Measurements from ENCODE around the gene DNAAF6. TPM values are rescaled to one million over a fixed set of nuclear protein-coding genes. Genes with fewer than 3 reads are reported as not detected.

The DNAAF6 gene
- total and polyA plus RNA-seq, 4 donors: not detected

DNA sequence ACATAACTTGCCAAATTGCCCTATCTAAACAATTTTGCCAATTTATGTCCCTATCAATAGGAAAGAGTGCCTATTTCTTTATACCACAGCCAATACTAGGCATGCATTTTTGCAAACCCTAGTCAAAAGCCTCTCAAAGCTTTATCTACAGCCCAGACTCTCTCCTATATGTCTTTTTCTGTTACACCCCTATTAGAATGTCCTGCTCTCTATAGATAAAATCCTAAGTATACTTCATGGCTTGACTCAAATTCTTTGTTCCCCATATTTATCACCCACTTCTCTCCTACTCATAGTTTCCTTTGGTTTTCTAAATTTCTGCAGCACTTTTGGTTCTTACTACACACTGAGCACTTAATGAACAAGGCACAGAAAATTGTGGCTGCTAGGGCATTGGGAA is 38.2 kb upstream of the DNAAF6 start:
- no peaks in the 10 kb centered on the region for H3K4me1 ChIP-seq (ENCODE audit: control insufficient read depth in 4 of 4, insufficient read depth in 4 of 4, low read length in 3 of 4)
- no peak overlapping the region for H3K4me3 ChIP-seq (ENCODE audit: low read depth in 1 of 3, low read length in 3 of 3)
- no peaks in the 10 kb centered on the region for H3K27me3 ChIP-seq (ENCODE audit: control insufficient read depth in 4 of 4, insufficient read depth in 4 of 4, low read length in 3 of 4)
- DNase-seq (ENCODE audit: low spot score): no peak
- no peak overlapping the region for H3K9ac ChIP-seq (ENCODE audit: low read depth in 1 of 2, low read length in 2 of 2)
- TF ChIP-seq RXRA (IDR thresholded peaks at IDR 0.05) (no peak), FOXA2 (IDR thresholded peaks at IDR 0.05) (no peak), CTCF (IDR thresholded peaks at IDR 0.05; ENCODE audit: low read depth, low read length, missing input control) (no peak), GABPA (IDR thresholded peaks at IDR 0.05 in 1 of 2, conservative IDR thresholded peaks at IDR 0.05 in 1 of 2) (no peak), NR2F2 (IDR thresholded peaks at IDR 0.05) (no peak), HNF4A (conservative IDR thresholded peaks at IDR 0.05) (no peak), HNF4G (IDR thresholded peaks at IDR 0.05) (no peak), YY1 (IDR thresholded peaks at IDR 0.05) (no peak), JUND (IDR thresholded peaks at IDR 0.05) (no peak), SP1 (IDR thresholded peaks at IDR 0.05) (no peak), ZBTB33 (IDR thresholded peaks at IDR 0.05) (no peak), TAF1 (conservative IDR thresholded peaks at IDR 0.05) (no peak), REST (IDR thresholded peaks at IDR 0.05) (no peak), FOXA1 (IDR thresholded peaks at IDR 0.05) (no peak), EGR1 (IDR thresholded peaks at IDR 0.05; ENCODE audit: low read depth in 2 of 2) (no peak), RAD21 (IDR thresholded peaks at IDR 0.05) (no peak)
- TF ChIP-seq, protein P1, sequence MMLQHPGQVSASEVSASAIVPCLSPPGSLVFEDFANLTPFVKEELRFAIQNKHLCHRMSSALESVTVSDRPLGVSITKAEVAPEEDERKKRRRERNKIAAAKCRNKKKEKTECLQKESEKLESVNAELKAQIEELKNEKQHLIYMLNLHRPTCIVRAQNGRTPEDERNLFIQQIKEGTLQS (IDR thresholded peaks at IDR 0.05): no peak
- TF ChIP-seq, protein P2, sequence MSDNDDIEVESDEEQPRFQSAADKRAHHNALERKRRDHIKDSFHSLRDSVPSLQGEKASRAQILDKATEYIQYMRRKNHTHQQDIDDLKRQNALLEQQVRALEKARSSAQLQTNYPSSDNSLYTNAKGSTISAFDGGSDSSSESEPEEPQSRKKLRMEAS (IDR thresholded peaks at IDR 0.05): no peak
- H3K9me3 ChIP-seq (ENCODE audit: control insufficient read depth in 4 of 4, low read length in 3 of 4): no peaks in the 10 kb centered on the region
- no peaks in the 10 kb centered on the region for H3K36me3 ChIP-seq (ENCODE audit: control insufficient read depth in 4 of 4, insufficient read depth in 3 of 4, low read depth in 1 of 4, low read length in 3 of 4)
- no peak overlapping the region for H3K27ac ChIP-seq (ENCODE audit: low read depth in 1 of 2, low read length in 2 of 2)
